Psoas muscle (tissue), 8 donors: ENCODE results near the gene LCLAT1. TPM values are rescaled to one million over a fixed set of nuclear protein-coding genes. Genes with fewer than 3 reads are reported as not detected.

ENCODE experiments used
- ATAC-seq, 4 donors: fragments of 200-7000 bp; cut with Tn5 transposase; one replicate each; pipeline ENCODE4 v1.9.1; 2020; ENCODE audit warnings: moderate library complexity in 3 of 4, mild to moderate bottlenecking in 2 of 4
- DNase-seq, 2 donors: peaks; one replicate each; pipeline ENCODE4 v3.0.0-alpha.2; 2020
- H3K27ac ChIP-seq: fragments of 200-600 bp; one replicate; pipeline ENCODE4 v1.8.0; 2022
- H3K27me3 ChIP-seq, 3 donors: fragments of 200-600 bp in 1 of 3; one replicate each; pipeline versions ENCODE4 v1.6.1 to v1.8.0; 2013 to 2022; ENCODE audit warnings: low read length in 2 of 3, mild to moderate bottlenecking in 2 of 3, moderate library complexity in 1 of 3; ENCODE audit not compliant: insufficient read depth in 3 of 3
- H3K36me3 ChIP-seq, 2 donors: fragments of 200-600 bp in 1 of 2; one replicate each; pipeline versions ENCODE4 v1.6.1 to v1.8.0; 2013 to 2022; ENCODE audit warnings: low read depth in 1 of 2, mild to moderate bottlenecking in 1 of 2, moderate library complexity in 1 of 2; ENCODE audit not compliant: insufficient read depth in 1 of 2
- H3K4me1 ChIP-seq: fragments of 200-600 bp; one replicate; pipeline ENCODE4 v1.8.0; 2022
- H3K4me3 ChIP-seq: fragments of 200-600 bp; one replicate; pipeline ENCODE4 v1.8.0; 2022; ENCODE audit warnings: mild to moderate bottlenecking
- H3K9me3 ChIP-seq: fragments of 200-600 bp; one replicate; pipeline ENCODE4 v1.8.0; 2022
- CTCF ChIP-seq: fragments of 200-600 bp; IDR thresholded peaks from one replicate; pipeline ENCODE4 v1.8.0; 2022; ENCODE audit warnings: antibody characterized with exemption
- WGBS, 3 donors: extraction: QIAGEN DNeasy Blood & Tissue Kit; methylation state at CpG; one replicate each; pipeline versions ENCODE4 v1.1.6 to v1.1.7; 2013; 5-methylcytosine and 5-hydroxymethylcytosine counted together
- intact Hi-C, 2 donors: fragments of 100-400 bp; cut with DNase I; formaldehyde crosslinking; loops; one replicate each; pipeline versions ENCODE4 v1.11.0 to v1.14.2; 2022
- polyA plus RNA-seq, 3 donors: library from polyadenylated mRNA; stranded (reverse); fragments of 200-250 nt; gene quantifications; one replicate each; pipeline ENCODE4 v1.2.3, GENCODE V29; 2013
- total RNA-seq, 4 donors: library from RNA; stranded (reverse); fragmentation: NEBNext Ultra II Directional in 2 of 4; extraction: Animal tissue kit (Norgen Biotek cat#: 25700) in 2 of 4; gene quantifications; one replicate each; pipeline versions ENCODE4 v1.2.1 to v1.2.4, GENCODE V29; 2021 to 2023
- donor health status: healthy with polysubstance abuse.
- donor health status: DM: no; HTN: no; CAD: no; lungs with moderate emphysema.
- donor health status: Bipolar disorder and iron deficiency.
- donor health status: healthy.
- donor health status: DM: yes; HTN: yes; CAD: no.
- donor health status: DM: no; HTN: no; CAD: no.
- donor health status: DM: no; HTN: no; CAD: no.
- donor health status: DM: yes; HTN: yes; CAD: no.

Gene LCLAT1
- total and polyA plus RNA-seq, 7 donors, result 4.2 to 18.8 (median 6.0) TPM

- Histone ChIP-seq H3K9me3 (no peaks in the 10 kb centered on the region), H3K4me3 (no peak overlapping the region), H3K4me1 (peaks cover 6% of the 10 kb centered on the region), H3K27ac (peak overlapping the region; percentile 17), H3K27me3 (no peaks in the 10 kb centered on the region), H3K36me3 (no peaks in the 10 kb centered on the region)
- intact Hi-C loops, result no loop called here
- DNase-seq (no peak), ATAC-seq (no peak)
- TF ChIP-seq CTCF, result no peak
- WGBS, 3 donors, result 72 to 78% (median 74%) methylated on average over 7 of the region's 7 CpGs
These were observed 43.3 kb upstream of the LCLAT1 start for GRCh38 chr2:30403592-30404312.

GRCh38 chr2:30404319-30405259 is 42.5 kb upstream of the LCLAT1 start:
- WGBS, 3 donors, result 41 to 45% (median 45%) methylated on average over 12 of the region's 12 CpGs
- Histone ChIP-seq H3K27me3 (no peaks in the 10 kb centered on the region), H3K4me3 (no peak overlapping the region), H3K36me3 (no peaks in the 10 kb centered on the region), H3K27ac (no peak overlapping the region), H3K9me3 (no peaks in the 10 kb centered on the region), H3K4me1 (peaks cover 7% of the 10 kb centered on the region)
- intact Hi-C loops, result no loop called here
- ATAC-seq (no peak), DNase-seq (peak in 1 of 2 donors; percentile 17)
- TF ChIP-seq CTCF, result no peak

GRCh38 chr2:30405260-30405605 is 41.8 kb upstream of the LCLAT1 start:
- peaks cover 7% of the 10 kb centered on the region for H3K4me1 ChIP-seq
- DNase-seq (no peak), ATAC-seq (no peak)
- H3K9me3 ChIP-seq, result no peaks in the 10 kb centered on the region
- intact Hi-C loops, result no loop called here
- TF ChIP-seq CTCF, result no peak
- H3K36me3 ChIP-seq, result no peaks in the 10 kb centered on the region
- no peak overlapping the region for H3K4me3 ChIP-seq
- no peaks in the 10 kb centered on the region for H3K27me3 ChIP-seq
- 50 to 86% (median 77%) methylated on average over 1 of the region's 1 CpG for WGBS, 3 donors
- H3K27ac ChIP-seq, result no peak overlapping the region

- no peak for TF ChIP-seq CTCF
- no peak for DNase-seq
- Histone ChIP-seq H3K4me1 (peaks cover 7% of the 10 kb centered on the region), H3K4me3 (no peak overlapping the region), H3K9me3 (no peaks in the 10 kb centered on the region), H3K36me3 (no peaks in the 10 kb centered on the region), H3K27ac (no peak overlapping the region), H3K27me3 (no peaks in the 10 kb centered on the region)
- ATAC-seq, result no peak
- intact Hi-C loops, result no loop called here
- WGBS, 3 donors, result 92 to 100% (median 94%) methylated on average over 2 of the region's 2 CpGs
These were observed 40.2 kb upstream of the LCLAT1 start for GRCh38 chr2:30406853-30407252.
